Femur (tissue), 1 donor: ENCODE results near the gene CORIN.

ENCODE experiments used
- DNase-seq: peaks from one replicate; pipeline ENCODE4 v3.0.0-alpha.2; 2017

Gene CORIN

DNA sequence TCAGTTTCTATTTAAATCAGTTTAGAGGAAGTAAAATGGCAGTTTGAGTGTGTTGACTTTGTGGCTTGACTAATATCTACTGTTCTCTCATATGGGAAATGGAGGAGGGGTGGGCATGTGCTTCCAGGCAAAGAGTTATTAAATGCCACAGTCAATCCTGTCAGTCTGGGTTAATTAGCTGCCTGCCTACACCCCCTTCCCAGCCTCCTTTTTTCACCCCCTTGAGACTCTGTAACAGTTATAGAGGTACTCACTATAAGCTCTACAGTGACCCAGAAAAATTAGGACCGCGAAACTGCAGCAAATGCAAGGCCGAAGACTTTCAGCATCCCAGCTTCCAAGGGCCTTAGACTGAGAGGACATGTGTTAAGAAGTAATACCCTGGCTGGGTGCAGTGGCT lies 165.2 kb downstream of the CORIN start:
- DNase-seq = no peak

DNA sequence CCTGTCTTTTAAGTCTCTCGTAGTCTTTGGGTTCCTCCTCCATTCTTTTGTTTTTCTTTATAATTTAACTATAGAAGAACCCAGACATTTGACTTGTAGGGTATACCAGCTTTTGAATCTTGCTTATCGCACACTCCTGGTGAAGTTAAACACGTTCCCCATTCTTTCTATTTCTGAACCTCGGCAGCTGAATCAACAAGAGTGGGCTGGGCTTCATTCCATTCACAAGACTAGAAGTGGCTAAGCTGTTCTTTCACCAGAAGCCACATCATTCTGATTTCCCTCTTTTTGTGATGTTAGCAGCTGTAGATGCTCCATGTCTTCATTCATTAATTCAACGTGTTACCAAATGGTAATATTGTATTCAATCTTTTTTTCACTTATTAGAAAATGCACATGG lies 167.9 kb downstream of the CORIN start:
- DNase-seq = no peak

GRCh38 chr4:47668810-47669408 lies 169.0 kb downstream of the CORIN start:
- DNase-seq = peak; percentile 28

DNA sequence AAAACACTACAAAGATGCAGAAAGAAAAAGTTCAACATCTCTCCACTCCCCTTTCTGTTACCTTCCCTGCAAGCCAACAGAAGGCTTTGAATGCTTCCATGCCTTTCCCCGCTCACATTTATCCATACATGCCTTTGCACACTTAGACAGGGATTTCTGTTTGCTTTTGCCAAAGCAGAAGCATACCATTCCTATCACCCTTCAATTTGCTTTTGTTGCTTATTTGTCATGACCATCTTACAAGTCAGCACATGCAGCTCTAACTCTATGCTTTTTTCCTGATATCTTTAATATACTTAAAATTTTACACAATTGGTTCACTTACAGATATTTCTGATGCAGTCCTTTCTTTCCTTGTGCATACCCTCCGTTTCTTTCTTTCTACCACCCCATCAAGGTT lies 169.6 kb downstream of the CORIN start:
- no peak for DNase-seq

DNA sequence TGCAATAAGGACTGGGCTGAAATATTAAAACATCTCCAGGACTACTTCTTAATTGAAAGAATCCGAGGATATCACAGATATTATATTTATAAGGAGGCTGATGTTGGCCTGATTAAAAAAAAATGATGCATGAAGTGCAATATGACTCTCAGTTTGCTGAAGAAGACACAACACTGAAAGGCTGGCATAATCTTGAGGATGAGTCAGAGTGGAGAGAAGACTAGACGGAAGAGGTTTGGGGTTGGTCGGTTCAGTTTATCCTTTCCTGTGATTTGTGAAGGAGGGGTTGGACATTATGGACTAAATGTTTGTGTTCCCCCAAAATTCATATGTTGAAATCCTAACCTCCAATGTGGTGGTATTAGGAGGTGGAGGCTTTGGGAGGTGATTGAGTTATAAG lies 170.3 kb downstream of the CORIN start:
- DNase-seq = no peak

DNA sequence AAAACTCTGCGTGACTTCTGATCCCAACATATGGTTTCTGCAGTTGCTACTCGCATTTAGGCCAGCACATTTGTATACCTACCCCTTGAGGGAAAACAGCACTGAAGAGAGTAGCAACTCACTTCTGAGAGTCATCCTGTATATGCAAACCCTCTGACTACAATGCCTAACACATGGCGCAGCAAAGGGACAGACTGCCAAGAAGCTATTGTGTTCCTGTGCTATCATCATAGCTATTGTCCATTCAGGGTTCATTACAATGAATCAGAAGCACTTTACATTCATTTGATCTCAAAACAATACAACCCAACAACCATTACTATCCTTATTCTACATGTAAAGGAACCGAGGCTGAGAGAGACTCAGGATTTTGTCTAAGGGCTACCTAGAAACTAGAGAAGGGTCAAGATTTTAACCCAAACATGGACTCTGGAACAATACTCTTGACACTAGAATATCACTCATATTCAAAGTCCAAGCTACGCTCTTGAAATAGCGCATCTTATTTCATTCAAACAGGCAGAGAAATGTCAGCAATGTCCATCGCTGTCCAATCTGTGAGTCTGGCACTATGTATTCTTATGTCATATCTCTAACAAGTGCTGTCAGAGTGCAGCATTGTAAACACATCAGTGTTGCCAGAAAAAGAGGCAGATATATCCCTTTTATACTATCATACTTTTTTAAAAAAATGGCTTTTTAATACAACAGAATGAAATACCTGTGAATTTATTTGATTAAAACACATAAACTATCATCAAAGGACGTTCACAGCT lies 173.6 kb downstream of the CORIN start:
- DNase-seq = no peak

GRCh38 chr4:47662975-47663374 lies 174.9 kb downstream of the CORIN start:
- DNase-seq = no peak

GRCh38 chr4:47661741-47662140 lies 176.1 kb downstream of the CORIN start:
- no peak for DNase-seq

GRCh38 chr4:47659342-47659741 lies 178.5 kb downstream of the CORIN start:
- no peak for DNase-seq

DNA sequence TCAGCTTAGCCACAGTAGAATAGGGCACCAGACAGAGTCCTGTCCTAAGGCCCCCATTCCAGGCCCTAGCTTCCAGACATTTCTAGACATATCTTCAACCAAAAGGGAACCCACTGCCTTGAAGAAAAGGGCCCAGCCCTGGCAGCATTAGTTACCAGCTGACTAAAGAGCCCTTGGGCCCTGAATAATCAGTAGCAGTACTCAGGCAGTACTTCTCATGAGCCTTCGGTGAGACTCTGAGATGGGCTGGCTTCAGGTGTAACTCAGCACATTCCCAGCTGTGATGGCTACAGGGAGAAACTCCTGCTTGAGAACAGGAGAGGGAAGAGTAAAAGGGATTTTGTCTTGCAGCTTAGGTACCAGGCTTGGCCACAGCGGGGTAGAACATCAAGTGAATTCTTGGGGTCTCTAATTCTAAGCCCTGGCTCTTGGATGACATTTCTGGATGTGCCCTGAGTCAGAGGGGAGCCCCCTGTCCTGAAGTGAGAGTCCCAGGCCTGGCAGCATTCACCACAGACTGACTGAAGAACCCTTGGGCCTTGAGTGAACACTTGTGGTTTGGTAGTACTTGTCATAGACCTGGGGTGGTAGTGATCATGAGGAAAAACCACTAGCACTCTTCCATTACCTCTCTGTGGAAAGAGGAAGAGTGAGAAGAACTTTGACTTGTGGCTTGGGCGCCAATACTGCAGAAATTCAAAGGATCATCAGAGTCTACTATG lies 182.7 kb downstream of the CORIN start:
- no peak for DNase-seq

DNA sequence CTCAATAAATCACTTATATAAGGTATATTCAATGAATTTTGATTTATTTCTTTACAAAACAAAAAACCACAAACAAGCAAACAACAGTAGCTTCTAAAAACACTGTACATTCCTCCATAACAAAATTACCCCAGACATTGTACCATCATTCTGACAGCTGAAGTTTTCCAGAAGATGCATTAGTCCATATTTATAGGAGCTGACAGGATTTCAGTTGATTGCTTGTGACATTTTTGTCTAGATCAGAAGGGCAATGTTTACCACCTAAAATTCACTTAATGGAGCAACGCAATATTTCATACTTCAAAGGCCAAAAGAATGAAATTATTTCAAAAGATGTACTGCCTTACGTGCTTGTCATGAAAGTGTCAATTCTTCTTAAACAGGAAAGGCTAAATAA lies 185.8 kb downstream of the CORIN start:
- DNase-seq = no peak

DNA sequence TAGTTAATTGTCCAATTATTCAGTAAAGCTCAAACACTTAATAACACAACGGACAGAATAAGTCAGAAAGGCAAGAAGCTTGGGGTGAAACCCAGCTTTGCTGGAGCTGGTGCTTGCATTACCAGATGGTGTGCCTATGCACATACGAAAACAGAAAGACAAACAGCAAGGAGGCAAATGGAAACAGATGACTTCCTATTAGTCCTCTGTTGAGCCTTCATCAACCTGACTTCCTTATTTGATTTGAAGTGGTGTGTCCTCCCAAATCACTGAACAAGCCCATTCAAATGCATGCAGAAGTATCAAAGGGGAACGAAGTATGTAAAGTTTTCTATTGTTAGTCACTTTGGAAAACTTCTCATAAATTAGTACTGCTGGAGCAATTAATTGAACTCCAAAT lies 186.6 kb downstream of the CORIN start:
- DNase-seq = no peak

DNA sequence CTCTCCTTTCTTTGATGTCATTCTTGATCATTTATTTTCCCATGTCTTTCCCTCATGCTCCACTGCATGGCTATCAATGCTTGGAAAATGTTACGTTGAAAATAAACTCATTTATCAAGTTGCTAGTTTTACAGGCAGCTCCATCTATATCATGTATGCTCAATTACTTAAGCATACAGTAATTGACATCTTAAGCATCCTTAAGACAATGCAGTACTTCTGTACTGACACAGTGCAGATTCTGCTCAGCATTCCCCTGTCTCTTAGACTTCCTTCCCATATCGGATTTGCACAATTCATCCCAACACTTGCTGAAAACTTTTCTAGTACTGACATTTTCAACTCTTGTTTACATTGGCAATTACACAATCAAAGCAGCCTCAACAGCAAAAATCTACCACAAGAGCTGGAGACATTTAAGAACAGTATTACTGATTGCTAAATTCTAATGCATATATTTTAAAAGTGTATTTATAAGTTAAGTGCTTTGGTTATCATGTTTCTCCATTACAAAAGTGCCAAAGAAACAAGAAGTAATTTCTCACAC lies 187.2 kb downstream of the CORIN start:
- DNase-seq = no peak

- DNase-seq = no peak
These were observed 190.3 kb downstream of the CORIN start for GRCh38 chr4:47647544-47647943.

- DNase-seq = no peak
These were observed 190.8 kb downstream of the CORIN start for GRCh38 chr4:47647029-47647428.

- DNase-seq = no peak
These were observed 191.5 kb downstream of the CORIN start for GRCh38 chr4:47646372-47646771.

DNA sequence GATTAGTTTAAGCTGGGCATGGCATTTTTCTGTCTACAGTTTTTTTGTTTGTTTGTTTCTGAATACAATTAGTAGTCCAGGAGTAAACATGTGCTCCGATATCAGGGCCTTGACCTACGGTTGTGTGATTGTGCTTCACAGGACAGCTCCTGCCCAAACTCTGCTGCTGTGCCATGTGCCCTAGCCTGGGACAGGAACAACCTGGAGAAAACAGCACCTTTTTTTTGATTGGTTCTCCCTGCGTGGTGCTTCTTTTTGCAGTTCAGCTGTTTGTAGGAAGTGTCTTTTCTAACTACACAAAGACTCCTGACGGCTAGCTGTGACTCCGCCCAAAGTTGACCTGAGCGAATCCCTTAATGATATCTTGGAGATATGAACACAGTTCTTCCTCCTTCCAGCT lies 194.0 kb downstream of the CORIN start:
- no peak for DNase-seq

GRCh38 chr4:47642985-47643760 lies 194.7 kb downstream of the CORIN start:
- no peak for DNase-seq

GRCh38 chr4:47642191-47642830 lies 195.6 kb downstream of the CORIN start:
- DNase-seq = no peak

GRCh38 chr4:47641755-47642154 lies 196.1 kb downstream of the CORIN start:
- no peak for DNase-seq

- no peak for DNase-seq
These were observed 197.0 kb downstream of the CORIN start for GRCh38 chr4:47640911-47641310.

DNA sequence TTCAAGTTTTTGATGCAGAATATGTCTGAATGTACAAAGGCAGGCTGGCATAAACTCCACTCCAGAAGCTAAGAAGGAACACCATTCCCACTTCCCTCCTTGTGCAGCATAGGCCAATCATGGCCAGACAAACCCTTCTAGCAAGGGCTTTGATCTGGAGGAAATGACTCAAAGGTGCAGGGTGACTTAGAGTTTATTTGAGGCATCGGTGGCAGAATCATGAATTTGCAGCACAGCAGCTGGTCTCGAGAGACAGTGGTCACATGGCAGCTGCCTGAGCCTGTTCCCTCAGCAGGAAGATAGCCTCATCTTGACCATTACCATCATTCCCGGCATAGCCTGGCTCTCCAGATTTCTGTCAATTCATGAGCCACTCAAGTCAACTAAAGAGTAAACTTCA lies 198.3 kb downstream of the CORIN start:
- DNase-seq = no peak

DNA sequence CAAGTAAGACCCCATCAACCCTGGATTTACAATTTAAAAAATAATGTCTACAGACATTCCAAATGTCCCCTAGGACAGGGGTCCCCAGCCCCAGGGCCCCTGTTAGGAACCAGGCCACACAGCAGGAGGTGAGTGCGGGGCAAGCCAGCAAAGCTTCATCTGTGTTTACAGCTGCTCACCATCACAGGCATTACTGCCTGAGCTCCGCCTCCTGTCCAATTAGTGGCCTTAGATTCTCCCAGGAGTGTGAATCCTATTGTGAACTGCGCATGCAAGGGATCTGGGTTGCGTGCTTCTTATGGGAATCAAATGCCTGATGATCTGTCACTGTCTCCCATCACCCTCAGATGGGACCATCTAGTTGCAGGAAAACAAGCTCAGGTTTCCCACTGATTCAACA lies 206.7 kb downstream of the CORIN start:
- no peak for DNase-seq
